Measurements from ENCODE around the gene AGXT.

GRCh38 chr2:240919786-240920782 lies 51.5 kb downstream of the AGXT start:
- no peak for TF ChIP-seq POU5F1 (IDR thresholded peaks at IDR 0.05; ENCODE audit: low read depth, low read length)
- TF ChIP-seq, protein P1, sequence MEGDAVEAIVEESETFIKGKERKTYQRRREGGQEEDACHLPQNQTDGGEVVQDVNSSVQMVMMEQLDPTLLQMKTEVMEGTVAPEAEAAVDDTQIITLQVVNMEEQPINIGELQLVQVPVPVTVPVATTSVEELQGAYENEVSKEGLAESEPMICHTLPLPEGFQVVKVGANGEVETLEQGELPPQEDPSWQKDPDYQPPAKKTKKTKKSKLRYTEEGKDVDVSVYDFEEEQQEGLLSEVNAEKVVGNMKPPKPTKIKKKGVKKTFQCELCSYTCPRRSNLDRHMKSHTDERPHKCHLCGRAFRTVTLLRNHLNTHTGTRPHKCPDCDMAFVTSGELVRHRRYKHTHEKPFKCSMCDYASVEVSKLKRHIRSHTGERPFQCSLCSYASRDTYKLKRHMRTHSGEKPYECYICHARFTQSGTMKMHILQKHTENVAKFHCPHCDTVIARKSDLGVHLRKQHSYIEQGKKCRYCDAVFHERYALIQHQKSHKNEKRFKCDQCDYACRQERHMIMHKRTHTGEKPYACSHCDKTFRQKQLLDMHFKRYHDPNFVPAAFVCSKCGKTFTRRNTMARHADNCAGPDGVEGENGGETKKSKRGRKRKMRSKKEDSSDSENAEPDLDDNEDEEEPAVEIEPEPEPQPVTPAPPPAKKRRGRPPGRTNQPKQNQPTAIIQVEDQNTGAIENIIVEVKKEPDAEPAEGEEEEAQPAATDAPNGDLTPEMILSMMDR (IDR thresholded peaks at IDR 0.05; ENCODE audit: control extremely low read depth in 1 of 3, insufficient read depth in 1 of 3, low read depth in 1 of 3, low read length in 3 of 3), result no peak
- TF ChIP-seq CHD2 (IDR thresholded peaks at IDR 0.05; ENCODE audit: low read length), result no peak
- TF ChIP-seq NRF1 (IDR thresholded peaks at IDR 0.05; ENCODE audit: low read depth, low read length), result no peak
- TF ChIP-seq ZNF274 (IDR thresholded peaks at IDR 0.05; ENCODE audit: borderline replicate concordance, extremely low read depth, low read length), result no peak
- TF ChIP-seq, protein P2, sequence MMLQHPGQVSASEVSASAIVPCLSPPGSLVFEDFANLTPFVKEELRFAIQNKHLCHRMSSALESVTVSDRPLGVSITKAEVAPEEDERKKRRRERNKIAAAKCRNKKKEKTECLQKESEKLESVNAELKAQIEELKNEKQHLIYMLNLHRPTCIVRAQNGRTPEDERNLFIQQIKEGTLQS (IDR thresholded peaks at IDR 0.05; ENCODE audit: insufficient read depth, low read depth, low read length), result no peak
- TF ChIP-seq EZH2 (IDR thresholded peaks at IDR 0.05; ENCODE audit: low read depth, low read length, severe bottlenecking), result no peak
- no peak for TF ChIP-seq POLR2A (IDR thresholded peaks at IDR 0.05; ENCODE audit: control extremely low read depth in 1 of 2, low read depth in 2 of 2, low read length in 2 of 2)
- no peak for TF ChIP-seq YY1 (IDR thresholded peaks at IDR 0.05; ENCODE audit: low read depth, low read length)

Data from H1 (cell line).